Measurements from ENCODE around the gene NQO2. TPM values are rescaled to one million over a fixed set of nuclear protein-coding genes. Genes with fewer than 3 reads are reported as not detected.
A peak's percentile ranks its signal among the peaks of the same experiment; 100 is the strongest.

NQO2 gene
- total and polyA plus RNA-seq, 2 of the 13 experiments (the other 11 are each of a cell fraction or from before 2014, with no cell fraction given), result 32.2 to 56.5 TPM

DNA sequence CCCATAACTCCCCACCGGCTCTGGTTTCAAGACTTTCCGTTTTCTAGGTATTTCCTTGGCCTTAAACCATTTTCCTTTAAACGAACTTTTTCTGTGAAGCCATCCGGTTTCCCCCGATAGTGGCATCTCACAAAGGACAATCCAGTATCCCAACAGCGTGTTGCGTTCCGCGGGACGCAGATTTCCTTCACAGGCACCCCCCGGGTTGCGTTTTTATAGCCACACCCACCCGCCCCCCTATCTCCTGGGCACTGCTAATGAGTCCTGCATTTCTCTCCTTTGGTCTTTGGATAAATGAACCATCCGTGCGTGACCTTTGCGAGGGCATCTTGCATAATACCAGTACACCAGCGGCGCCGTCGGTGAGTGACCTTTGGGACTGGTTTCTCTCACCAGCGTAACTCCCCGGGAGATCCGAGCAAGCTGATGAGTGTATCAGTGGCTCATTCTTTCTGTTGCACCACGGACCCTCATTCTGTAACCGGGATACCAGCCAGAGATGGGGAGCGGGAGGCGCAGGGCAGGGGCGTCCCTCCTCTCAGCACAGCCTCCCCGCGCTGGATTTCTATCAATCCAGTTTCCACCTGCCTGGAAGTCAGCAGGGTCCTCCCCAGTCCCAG lies 586 bp upstream of the NQO2 start (continued):
- TF ChIP-seq, protein P1, sequence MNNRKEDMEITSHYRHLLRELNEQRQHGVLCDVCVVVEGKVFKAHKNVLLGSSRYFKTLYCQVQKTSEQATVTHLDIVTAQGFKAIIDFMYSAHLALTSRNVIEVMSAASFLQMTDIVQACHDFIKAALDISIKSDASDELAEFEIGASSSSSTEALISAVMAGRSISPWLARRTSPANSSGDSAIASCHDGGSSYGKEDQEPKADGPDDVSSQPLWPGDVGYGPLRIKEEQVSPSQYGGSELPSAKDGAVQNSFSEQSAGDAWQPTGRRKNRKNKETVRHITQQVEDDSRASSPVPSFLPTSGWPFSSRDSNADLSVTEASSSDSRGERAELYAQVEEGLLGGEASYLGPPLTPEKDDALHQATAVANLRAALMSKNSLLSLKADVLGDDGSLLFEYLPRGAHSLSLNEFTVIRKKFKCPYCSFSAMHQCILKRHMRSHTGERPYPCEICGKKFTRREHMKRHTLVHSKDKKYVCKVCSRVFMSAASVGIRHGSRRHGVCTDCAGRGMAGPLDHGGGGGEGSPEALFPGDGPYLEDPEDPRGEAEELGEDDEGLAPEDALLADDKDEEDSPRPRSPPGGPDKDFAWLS (CRISPR knock-in tag; IDR thresholded peaks at IDR 0.05; ENCODE audit: borderline replicate concordance), result no peak
- no peak for TF ChIP-seq ZNF839 (CRISPR knock-in tag; IDR thresholded peaks at IDR 0.05; ENCODE audit: borderline replicate concordance)
- TF ChIP-seq, protein P2, sequence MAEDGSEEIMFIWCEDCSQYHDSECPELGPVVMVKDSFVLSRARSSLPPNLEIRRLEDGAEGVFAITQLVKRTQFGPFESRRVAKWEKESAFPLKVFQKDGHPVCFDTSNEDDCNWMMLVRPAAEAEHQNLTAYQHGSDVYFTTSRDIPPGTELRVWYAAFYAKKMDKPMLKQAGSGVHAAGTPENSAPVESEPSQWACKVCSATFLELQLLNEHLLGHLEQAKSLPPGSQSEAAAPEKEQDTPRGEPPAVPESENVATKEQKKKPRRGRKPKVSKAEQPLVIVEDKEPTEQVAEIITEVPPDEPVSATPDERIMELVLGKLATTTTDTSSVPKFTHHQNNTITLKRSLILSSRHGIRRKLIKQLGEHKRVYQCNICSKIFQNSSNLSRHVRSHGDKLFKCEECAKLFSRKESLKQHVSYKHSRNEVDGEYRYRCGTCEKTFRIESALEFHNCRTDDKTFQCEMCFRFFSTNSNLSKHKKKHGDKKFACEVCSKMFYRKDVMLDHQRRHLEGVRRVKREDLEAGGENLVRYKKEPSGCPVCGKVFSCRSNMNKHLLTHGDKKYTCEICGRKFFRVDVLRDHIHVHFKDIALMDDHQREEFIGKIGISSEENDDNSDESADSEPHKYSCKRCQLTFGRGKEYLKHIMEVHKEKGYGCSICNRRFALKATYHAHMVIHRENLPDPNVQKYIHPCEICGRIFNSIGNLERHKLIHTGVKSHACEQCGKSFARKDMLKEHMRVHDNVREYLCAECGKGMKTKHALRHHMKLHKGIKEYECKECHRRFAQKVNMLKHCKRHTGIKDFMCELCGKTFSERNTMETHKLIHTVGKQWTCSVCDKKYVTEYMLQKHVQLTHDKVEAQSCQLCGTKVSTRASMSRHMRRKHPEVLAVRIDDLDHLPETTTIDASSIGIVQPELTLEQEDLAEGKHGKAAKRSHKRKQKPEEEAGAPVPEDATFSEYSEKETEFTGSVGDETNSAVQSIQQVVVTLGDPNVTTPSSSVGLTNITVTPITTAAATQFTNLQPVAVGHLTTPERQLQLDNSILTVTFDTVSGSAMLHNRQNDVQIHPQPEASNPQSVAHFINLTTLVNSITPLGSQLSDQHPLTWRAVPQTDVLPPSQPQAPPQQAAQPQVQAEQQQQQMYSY (CRISPR knock-in tag; IDR thresholded peaks at IDR 0.05), result peak; percentile 73
- TF ChIP-seq HNF4A (CRISPR knock-in tag; IDR thresholded peaks at IDR 0.05), result peak; percentile 99
- TF ChIP-seq ZNF382 (CRISPR knock-in tag; IDR thresholded peaks at IDR 0.05; ENCODE audit: borderline replicate concordance), result no peak
- no peak for TF ChIP-seq SRSF1 (optimal IDR thresholded peaks at IDR 0.05; ENCODE audit: low read depth, low read length)
- TF ChIP-seq, protein P3, sequence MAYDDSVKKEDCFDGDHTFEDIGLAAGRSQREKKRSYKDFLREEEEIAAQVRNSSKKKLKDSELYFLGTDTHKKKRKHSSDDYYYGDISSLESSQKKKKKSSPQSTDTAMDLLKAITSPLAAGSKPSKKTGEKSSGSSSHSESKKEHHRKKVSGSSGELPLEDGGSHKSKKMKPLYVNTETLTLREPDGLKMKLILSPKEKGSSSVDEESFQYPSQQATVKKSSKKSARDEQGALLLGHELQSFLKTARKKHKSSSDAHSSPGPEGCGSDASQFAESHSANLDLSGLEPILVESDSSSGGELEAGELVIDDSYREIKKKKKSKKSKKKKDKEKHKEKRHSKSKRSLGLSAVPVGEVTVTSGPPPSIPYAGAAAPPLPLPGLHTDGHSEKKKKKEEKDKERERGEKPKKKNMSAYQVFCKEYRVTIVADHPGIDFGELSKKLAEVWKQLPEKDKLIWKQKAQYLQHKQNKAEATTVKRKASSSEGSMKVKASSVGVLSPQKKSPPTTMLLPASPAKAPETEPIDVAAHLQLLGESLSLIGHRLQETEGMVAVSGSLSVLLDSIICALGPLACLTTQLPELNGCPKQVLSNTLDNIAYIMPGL (CRISPR knock-in tag; IDR thresholded peaks at IDR 0.05; ENCODE audit: borderline replicate concordance in 1 of 2, low read depth in 1 of 2), result peak; percentile 24 to 46; a peak in 2 of 4 replicates
- peak; percentile 51; the same call in 1 of the 2 replicates for TF ChIP-seq NFKBIZ (CRISPR knock-in tag; IDR thresholded peaks at IDR 0.05)
- TF ChIP-seq, protein P4, sequence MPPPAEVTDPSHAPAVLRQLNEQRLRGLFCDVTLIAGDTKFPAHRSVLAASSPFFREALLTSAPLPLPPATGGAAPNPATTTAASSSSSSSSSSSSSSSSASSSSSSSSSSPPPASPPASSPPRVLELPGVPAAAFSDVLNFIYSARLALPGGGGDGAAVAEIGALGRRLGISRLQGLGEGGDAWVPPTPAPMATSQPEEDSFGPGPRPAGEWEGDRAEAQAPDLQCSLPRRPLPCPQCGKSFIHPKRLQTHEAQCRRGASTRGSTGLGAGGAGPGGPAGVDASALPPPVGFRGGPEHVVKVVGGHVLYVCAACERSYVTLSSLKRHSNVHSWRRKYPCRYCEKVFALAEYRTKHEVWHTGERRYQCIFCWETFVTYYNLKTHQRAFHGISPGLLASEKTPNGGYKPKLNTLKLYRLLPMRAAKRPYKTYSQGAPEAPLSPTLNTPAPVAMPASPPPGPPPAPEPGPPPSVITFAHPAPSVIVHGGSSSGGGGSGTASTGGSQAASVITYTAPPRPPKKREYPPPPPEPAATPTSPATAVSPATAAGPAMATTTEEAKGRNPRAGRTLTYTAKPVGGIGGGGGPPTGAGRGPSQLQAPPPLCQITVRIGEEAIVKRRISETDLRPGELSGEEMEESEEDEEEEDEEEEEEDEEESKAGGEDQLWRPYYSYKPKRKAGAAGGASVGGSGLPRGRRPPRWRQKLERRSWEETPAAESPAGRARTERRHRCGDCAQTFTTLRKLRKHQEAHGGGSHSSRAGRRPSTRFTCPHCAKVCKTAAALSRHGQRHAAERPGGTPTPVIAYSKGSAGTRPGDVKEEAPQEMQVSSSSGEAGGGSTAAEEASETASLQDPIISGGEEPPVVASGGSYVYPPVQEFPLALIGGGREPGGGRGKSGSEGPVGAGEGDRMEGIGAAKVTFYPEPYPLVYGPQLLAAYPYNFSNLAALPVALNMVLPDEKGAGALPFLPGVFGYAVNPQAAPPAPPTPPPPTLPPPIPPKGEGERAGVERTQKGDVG (CRISPR knock-in tag; IDR thresholded peaks at IDR 0.05; ENCODE audit: borderline replicate concordance), result peak; percentile 41; the same call in 1 of the 2 replicates
- peak; percentile 14; the same call in 1 of the 2 replicates for TF ChIP-seq GATA4 (IDR thresholded peaks at IDR 0.05; ENCODE audit: borderline replicate concordance, low read depth)
- TF ChIP-seq TBP (CRISPR knock-in tag; IDR thresholded peaks at IDR 0.05), result no peak
- TF ChIP-seq ZNF670 (CRISPR knock-in tag; IDR thresholded peaks at IDR 0.05; ENCODE audit: borderline replicate concordance), result peak; percentile 74; the same call in 1 of the 2 replicates
- peak; percentile 70 for TF ChIP-seq KDM2A (CRISPR knock-in tag; IDR thresholded peaks at IDR 0.05; ENCODE audit: borderline replicate concordance, low read depth)
- TF ChIP-seq SMAD3 (CRISPR knock-in tag; IDR thresholded peaks at IDR 0.05), result peak; percentile 52; the same call in 1 of the 2 replicates
- no peak; the same call in 1 of the 2 replicates for TF ChIP-seq PITX1 (CRISPR knock-in tag; IDR thresholded peaks at IDR 0.05)
- TF ChIP-seq PTBP1 (IDR thresholded peaks at IDR 0.05; ENCODE audit: low read depth, low read length, poor library complexity, severe bottlenecking), result no peak
- TF ChIP-seq SOX13 (IDR thresholded peaks at IDR 0.05), result peak; percentile 64
- peak in 1 of 2 experiments; percentile 74; a peak in 2 of 4 replicates for TF ChIP-seq SOX13 (CRISPR knock-in tag; conservative IDR thresholded peaks at IDR 0.05 in 1 of 2, IDR thresholded peaks at IDR 0.05 in 1 of 2)
